H1 (cell line): ENCODE measurements around the gene TUBE1. TPM values are rescaled to one million over a fixed set of nuclear protein-coding genes. Genes with fewer than 3 reads are reported as not detected.

Source experiments
- polyA plus RNA-seq, 7 experiments: library from polyadenylated mRNA; depleted of rRNA in 3 of 7; stranded (reverse) in 5 of 7; unstranded in 2 of 7; fragments of >200 nt in 5 of 7; fragments of 200-250 nt in 2 of 7; gene quantifications; 1 replicate in 5 of 7; 2 replicates in 1 of 7; 4 replicates in 1 of 7; pipeline versions ENCODE4 v1.2.1 to v1.2.3, GENCODE V29; 2011 to 2013; ENCODE audit warnings: missing spikeins in 2 of 7, mixed read lengths in 2 of 7
- total RNA-seq: library from RNA; stranded (reverse); fragmentation: NEBNext Ultra II Directional; extraction: Animal tissue kit (Norgen Biotek cat#: 25700); gene quantifications from 2 replicates; pipeline ENCODE4 v1.2.1, GENCODE V29; 2021

TUBE1 gene
- total and polyA plus RNA-seq, 2 of the 8 experiments (the other 6 are each of a cell fraction or from before 2014, with no cell fraction given) = 8.0 to 15.9 TPM

Other genes with a start within 250 kb of the TUBE1 start
- 92.5 and 97.2 TPM in 2 replicates for gene FYN, start 214.0 kb downstream of the TUBE1 start, total RNA-seq
- 46.8 and 79.6 TPM in 2 replicates for gene FYN, start 214.0 kb downstream of the TUBE1 start, polyA plus RNA-seq (2011; rRNA removed)
- gene CCN6, start 33.4 kb downstream of the TUBE1 start, total RNA-seq = not detected in 2 replicates
- not detected in 2 replicates for gene CCN6, start 33.4 kb downstream of the TUBE1 start, polyA plus RNA-seq (2011; rRNA removed)
- gene FAM229B, start 109 bp upstream of the TUBE1 start, total RNA-seq = 10.0 and 10.5 TPM in 2 replicates
- 5.8 and 10.4 TPM in 2 replicates for gene FAM229B, start 109 bp upstream of the TUBE1 start, polyA plus RNA-seq (2011; rRNA removed)
- 0.92 and 1.5 TPM in 2 replicates for gene LAMA4, start 167.1 kb upstream of the TUBE1 start, total RNA-seq
- gene LAMA4, start 167.1 kb upstream of the TUBE1 start, polyA plus RNA-seq (2011; rRNA removed) = 0.95 and 2.0 TPM in 2 replicates